HG02884 (cell line): ENCODE measurements around the gene MAP3K3.
A peak's percentile ranks its signal among the peaks of the same experiment; 100 is the strongest.

Experiments
- ATAC-seq: cut with Tn5 transposase; IDR thresholded peaks from one replicate; pipeline ENCODE4 v1.9.1; 2021; ENCODE audit warnings: mild to moderate bottlenecking, moderate library complexity; ENCODE audit not compliant: unreplicated experiment

The MAP3K3 gene

DNA sequence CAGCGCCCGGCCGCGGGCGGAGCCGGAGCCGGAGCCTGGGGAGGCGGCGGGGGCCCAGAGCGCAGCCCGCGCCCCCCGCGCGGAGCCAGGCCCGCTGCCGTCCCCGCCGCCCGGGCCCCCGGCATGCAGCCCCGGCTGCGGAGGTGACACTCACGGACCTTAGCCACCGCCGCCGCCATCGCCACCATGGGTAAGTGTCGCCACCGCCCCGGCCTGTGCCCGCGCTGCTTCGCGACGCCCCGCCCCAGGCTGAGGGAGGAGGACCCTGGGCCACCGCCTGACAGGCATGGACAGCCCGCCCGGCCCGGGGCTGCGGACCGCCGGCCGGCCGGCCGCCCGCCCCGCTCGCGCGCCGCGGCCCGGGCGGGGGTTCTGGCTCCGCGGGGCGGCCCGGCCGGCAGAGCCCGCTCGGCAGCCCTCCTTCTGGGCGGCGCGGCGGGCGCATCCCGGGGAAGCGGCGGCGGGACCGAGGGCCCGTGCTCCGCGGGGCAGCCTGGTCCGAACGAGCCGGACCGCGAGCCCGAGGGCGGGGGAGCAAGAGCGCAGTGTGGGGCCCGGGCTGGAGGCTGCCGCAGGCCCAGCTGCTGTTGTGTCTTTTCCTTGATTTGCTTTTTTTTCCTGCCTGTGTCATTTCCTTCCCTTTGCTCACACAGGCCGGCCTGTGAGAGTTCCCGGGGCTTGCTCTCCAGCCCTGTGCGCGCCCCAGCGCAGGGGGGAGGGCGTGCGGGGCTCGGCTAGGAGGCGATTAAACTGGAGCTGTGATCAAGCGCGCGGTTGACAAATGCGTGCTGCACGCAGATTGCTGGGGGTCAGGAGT lies 565 bp downstream of the MAP3K3 start:
- ATAC-seq: no peak

DNA sequence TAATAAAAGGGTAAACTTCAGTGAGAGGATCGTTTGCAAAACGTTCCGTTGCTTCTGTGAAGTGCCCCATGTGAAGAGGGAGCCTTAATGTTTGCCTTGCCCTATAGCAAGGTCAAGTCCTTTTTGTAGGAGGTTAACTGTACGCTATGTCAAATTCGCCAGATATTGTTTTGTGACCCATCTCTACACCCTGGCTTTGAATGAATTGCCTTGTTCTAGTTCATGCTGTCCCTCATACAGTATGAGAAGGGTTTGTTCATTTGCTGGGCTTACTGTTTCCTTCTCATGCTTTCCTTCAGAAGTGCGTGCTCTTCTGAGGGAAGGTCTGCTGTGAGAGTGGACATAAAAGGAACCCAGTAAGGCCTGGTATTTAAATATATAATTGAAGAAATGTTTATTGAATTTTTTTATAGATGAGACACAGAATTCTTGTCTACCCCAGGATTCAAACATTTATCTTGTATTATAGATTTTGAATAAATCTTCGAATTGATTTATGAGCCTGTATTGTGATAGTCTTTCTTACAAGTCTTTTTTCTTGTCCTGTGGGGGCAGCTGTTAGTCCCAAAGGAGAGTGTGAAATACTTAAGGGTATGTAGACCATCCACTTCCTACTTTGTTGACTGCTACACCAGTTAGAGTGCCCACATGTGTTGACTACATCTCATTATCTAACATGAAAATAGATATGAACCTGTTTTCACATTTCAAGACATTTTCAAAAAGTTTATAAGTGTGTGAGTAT lies 1.7 kb downstream of the MAP3K3 start:
- ATAC-seq: no peak

DNA sequence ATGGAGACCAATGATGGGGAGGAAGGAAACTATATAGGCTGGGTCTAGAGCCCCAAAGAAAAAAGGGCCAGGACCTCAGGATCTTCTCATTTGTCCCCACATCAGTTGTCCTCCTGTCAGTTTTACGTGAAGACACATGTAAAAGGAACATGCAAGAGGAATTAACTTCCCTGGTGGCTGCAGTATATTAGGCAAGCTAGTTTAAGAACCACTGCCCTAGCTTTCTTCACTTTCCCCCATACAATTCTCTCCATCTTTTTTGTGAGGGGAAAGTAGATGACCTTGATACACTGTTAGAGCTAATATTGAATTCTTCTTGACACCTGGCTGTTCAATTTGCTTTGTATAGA lies 2.3 kb downstream of the MAP3K3 start:
- ATAC-seq: no peak

DNA sequence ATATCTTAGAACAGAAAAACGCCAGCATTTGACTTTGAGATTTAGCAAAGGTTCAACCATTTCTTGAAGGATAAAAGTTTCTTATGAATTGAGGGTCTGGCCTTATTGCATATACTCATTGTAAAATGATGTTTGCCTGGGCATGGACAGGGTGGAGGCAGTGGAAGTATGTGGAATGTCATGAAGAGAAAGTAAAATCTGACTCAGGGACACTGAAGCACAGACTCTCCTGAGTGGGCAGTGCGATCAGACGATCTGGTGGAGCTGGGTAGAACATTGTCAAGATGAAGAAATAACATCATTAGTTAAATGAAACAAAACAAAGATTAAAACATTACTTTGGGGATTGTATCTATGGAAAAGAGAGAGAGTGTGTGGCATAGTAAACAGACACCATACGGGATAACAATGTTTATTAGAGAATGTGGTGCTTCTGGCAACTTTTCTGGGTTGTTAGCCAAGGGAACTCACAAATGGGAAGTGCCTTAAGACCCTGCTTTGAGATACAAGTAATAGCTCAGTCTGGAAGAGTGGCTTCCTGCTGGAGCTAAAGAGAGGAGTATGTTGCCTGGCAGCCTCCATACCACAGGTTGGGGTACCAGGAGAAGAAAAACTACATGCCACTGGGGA lies 4.4 kb downstream of the MAP3K3 start:
- no peak for ATAC-seq

DNA sequence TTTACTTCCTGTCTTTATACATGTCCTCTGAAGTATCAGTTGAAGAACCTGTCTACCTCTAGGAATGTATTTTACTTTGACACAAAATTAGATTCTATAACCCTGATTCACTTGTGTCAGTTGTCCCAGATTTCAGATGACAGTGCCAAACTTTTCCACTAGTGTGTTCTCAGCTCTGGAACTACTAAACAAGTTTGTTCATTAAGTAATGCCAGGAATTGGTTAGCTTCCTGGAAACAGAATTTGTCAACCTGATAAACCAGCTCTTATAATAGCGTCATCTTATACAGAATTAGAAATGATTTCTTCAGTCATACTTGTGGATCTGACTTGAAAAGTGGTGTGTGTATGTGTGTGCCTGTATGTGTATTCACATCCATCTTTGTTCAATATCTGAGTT lies 7.4 kb downstream of the MAP3K3 start:
- ATAC-seq: no peak

DNA sequence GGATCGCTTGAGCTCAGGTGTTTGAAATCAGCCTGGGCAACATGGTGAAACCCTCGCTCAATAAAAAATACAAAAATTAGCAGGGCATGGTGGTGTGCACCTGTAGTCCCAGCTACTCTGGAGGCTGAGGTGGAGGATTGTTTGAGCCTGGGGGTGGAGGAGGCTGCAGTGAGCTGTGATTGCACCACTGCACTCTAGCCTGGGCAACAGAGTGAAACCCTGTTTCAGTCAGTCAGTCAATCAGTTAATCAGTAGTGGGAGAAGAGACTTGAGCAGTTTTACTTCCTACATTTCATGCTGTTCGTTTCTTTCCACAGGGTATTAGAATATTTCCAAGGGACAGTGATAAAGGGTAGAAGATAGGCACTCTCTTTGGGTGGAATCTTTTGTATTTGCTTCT lies 8.8 kb downstream of the MAP3K3 start:
- no peak for ATAC-seq

DNA sequence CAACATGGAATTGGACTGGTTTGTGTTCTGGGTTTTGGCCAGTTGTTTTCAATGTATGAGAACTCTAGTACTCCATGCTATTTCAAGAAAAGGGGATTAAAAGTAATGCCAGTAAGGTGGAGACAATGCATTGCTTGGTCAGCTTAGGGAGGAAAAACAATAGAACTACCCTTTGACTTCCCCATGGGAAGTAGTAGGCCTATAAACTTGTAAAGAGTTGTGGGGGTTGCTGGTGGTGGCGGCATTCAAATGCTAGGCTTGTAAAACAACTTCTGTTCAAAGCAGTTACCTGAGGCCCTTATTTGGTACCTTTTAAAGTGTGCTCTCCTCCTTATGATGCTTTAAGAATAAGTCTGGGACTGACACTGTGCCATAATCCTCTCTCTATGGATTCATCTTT lies 9.4 kb downstream of the MAP3K3 start:
- no peak for ATAC-seq

DNA sequence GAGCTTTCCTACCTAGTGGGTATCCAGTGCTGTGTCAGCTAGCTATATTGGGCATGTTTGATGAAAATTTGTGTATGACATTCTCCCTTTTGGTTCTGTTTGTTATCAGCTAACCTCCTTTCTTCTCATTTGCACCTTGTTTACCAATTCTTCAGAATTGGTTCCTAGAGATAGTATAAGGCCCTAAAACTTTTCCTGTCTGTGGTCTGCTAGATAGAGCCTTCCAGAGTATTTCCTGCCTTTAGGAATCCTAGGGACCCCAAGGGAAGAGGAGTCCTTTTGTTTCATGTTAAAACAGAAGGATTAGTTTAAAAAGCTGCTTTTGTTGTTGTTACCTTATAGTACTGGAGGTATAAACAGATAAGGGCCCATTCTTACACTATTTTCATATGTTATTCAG lies 11.5 kb downstream of the MAP3K3 start:
- ATAC-seq: no peak

DNA sequence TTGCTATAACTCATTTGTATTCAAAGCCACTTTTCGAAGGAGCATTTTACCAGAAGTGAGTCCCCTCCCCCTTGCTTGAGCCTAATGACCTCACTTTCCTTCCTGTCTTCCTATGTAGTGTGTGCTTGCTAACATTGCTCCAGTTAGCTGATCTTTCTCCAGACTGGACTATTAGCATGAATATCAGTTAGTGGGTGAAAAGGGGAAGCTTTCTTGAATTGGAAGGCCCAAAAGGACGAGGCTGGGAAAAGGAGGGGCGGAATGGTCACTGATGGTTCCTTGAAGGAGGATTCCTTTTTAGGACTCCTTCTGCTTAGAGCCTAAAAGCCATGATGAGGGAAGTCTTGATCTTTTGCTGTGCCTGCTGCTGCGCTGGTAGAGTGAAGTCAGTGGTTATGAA lies 11.9 kb downstream of the MAP3K3 start:
- ATAC-seq: no peak

DNA sequence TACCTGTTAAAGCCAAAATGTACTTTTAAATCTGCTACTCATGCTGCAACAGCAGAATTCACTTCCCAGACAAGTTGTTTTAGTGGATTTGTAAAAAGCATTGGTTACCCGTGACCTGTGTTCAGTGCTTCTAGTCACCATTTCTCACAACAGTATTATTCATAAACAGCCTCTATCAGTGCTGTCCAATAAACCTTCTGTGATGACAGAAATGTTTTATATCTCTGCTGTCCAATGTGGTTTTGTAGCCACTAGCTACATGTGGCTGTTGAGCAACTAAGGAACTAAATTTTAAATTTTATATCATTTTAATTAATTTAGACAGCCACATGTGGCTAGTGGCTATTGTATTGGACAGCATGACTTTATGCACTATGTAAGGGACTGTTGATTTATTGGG lies 12.6 kb downstream of the MAP3K3 start:
- ATAC-seq: no peak

DNA sequence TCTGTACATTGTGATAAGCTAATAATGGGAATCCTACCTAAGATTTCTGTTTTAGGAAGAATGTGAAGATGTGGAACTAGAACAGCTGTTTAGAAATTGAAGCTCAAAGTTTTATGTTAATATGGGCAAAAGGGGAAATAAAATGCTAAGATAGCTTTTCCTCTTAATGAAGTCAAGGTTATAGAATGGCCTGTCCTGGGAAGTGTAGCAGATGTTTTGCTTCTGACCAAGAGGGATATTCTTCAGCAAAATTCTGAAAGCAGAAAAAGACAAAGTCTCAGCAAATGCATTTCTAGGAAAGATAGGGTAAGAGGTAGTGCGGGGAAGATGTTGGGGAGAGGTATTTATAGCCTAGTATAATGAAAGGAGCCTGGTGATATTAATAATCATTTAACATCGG lies 13.1 kb downstream of the MAP3K3 start:
- no peak for ATAC-seq

DNA sequence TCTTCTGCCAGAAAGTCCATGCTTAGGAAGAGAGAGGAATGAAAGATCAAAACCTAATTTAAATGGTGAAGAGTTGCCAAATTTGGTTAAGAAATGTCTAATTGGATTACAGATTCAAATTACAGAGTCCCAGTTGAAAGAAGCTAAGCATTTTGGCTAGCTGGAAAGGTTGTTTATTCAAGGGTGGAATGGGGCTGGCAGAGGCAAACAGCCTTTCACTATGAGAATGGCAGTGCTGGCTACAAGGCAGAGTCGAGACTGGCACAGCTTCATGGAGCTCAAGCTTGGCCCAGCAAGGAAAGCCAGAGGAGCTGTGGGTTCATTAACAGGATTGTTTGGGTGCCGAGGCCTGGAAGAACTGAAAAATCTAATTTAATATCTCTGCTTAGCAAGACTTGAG lies 13.6 kb downstream of the MAP3K3 start:
- ATAC-seq: no peak

DNA sequence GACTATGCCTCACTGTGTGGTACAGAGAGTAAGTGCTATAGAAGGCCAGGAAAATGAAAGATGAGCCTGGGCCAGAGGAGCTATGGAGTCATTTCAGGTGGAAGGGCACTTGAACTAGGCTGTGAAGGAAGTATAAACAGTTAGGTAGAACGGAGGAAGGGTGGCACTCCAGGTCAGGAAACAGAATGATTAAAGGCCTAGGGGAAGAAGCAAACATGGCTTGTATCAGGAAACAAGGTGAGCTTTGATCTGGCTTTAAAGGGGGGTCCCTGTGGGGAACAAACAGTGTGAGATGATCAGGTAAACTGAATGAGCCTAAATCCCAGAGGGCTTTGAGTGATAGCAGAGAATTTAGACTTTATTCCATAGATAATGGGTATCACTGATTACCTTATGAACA lies 16.9 kb downstream of the MAP3K3 start:
- no peak for ATAC-seq

DNA sequence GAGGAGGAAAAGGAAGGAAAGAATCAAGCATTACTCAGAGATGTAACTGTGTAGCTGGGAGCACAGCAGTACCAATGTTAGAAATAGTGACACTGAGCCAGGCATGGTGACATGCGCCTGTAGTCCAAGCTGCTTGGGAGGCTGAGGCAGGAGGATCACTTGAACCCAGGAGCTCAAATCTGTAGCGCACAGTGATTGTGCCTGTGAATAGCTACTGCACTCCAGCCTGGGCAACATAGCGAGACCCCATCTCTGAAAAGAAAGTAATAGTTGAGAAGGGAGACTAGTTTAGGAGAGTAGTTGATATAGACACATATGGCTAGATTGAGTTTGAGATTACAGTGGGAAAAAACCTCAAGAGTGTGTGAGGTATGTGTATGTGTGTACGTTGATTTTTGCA lies 17.8 kb downstream of the MAP3K3 start:
- ATAC-seq: no peak

DNA sequence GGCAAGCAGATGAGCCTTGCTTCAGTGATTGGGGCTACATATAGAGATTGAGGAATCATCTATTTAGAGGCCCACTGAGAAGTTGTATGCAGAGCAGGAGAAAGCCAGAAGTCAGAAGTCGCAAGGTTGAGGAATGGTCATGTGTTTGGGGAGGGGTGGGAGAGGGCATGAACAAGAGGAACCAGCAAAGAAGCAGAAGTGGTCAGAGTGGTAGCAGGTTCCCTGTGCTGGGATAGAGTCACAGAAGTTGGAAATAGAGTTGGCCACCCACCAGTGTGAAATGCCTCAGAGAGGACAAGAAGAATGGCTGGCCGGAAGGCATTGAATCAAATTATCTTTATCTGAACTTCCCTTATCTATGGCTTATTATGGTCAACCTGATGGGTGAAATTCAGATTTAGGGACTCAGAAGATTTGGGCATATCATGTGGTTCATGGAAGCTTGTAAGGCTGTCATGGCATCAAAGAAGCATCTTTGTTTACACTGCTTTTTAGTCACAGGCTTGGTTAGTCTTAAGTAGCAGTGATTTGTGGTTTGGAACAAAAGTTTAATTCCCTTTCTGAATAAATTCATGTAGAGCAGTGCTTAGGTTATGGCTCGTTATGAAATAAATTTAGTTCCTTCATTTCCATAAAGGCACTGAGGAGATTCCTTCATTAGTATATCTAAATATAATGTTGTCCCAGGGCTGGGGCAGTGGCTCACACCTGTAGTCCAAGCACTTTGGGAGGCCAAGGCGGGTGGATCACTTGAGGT lies 19.7 kb downstream of the MAP3K3 start:
- ATAC-seq: no peak

DNA sequence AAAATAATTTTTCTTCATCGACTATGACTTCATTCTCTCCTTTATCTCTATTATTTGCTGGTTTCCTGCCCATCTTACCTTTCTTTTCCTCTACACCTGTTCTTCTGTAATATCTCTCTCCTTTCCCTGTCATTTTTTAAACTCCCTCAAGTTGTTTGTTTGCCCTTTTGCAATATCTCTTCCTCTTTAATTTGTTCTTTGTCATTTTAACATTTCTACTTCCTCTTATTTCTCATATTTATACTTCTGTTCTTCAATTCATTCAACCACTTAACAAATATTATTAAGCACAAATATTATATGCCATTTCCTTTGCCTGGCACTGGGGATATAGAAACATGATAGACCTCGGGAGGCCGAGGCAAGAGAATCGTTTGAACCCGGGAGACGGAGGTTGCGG lies 22.6 kb downstream of the MAP3K3 start:
- ATAC-seq: no peak

DNA sequence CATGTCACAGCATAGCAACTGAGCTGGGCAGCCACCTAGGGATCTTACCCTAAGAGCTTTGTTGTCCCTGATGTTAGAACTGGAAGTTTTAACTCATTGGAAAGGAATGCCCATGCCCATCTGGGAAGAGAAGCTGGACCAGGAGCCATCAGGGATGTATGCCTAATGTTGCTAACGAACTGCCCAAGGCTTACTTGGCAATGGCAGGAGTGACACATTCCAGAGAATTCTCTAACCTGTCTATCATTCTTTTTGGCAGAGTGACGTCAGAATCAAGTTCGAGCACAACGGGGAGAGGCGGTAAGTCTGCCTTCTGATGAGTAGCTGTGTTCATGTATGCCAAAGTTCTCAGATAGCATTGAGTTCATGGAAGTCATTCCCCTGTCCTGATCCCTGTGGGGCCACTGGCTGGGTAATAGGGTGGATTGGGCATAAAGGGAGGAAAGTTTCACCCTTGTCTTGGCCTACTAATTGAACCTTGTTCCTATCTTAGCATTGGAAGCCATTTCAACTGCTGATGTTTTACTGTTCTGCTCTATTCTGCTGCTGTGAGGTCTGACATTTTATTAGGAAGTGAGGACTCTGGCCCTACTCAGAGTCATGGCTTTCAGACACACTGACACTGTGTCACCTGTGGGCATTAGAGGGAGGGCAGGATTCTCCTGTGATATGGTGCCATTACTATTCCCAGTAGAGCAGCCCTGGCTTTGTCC lies 23.7 kb downstream of the MAP3K3 start:
- peak; percentile 52 for ATAC-seq

DNA sequence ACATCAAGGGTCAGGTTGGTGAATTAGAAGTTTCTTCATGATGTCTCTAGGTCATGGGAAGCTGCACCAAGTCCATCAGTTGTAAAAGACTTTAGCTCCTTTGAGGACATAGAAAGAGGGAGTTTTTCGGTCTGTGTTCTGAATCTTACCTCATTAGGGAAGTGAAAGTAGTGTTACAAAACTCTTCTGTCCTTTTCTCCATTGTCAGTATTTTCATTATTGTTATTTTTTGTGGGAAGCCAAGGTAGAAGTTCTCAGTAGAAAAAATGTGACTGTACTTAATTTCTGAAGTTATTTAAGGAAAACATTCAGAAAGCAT lies 24.2 kb downstream of the MAP3K3 start:
- ATAC-seq: peak; percentile 76

DNA sequence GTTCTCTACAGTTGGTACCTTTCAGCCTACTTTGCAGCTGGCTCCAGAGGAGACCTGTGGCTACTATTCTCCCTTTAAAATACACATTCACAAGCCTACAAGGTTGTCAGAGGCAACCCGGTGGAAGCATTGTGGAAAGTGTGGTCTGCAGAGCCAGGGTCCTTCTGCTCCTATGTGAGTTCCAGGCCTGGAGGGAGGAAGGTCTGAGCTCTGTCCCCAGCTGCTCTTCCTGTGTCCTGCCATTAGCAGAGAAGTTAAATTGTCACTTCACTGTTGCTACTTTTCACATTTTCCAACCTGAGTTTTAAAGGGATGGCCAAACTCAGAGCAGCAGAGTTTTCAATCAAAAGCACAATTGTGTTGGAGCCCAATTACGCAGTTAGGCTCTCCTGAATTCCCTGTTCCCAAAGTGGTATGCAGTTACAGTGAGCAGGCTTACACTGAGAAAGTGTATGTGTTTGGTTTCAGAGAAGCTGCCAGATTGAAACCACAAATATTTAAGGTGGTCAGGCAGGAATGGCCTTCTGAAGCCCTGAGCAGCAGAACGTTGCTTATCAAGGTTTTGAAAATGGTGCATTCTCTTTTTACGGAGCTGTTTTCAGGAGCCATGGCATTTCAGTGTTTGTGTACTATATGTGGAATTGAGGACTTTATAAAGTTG lies 25.0 kb downstream of the MAP3K3 start:
- ATAC-seq: no peak

DNA sequence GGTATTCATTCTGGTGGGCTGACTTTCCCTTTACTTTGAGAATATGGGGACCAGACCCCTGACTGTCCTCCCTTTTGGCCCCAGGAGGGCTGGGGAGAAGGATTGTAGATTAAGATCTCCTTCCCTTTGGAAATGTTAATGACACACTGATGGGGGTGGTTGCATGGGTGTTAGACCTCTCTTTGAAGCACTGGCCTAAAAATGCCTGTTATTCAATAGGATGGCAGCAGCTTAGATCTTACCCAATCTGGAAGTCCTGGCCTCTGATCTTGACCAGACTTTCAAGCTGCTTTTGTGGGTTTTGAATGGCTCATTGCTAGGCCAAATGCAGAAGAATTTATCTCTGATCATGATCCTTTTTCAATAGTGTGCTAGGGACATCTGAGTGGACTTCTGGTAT lies 25.7 kb downstream of the MAP3K3 start:
- ATAC-seq: no peak
